ENCODE results near the gene PDZD4.

Gene PDZD4

DNA sequence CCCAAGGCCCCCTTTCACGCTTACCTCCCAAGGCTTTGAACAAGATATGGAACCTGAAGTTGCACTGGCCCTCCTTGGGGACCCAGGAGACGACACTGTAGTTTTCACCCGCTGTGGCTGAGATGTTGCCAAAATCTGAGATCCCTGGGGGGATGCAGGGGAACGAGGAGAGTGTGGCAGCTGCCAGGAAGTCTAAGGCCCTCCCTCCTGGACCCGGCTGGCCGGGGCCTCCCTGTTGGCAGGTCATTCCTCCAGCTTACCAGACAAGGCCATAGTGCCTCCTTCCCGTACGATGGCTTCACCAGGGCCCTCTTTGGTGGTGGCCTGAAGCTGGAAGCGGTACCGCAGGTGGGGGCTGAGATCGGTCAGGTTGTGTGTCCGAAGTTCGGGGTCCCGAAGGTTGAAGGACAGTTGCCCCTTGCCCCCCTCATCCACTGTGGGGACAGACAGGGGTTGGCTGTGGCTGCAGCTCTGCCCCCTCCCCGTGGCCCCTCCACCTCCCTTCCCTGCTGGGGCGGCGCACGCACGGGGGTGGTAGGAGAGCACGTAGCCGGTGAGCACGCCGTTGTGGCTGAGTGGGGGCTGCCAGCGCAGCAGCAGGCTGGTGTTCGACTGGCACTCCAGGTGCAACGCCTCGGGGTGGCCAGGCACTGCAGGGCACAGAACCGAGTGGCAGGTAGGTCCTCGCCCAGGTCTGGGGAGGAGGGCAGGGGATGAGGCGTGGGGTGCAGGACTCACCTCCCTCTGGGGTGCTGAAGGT lies 34.4 kb upstream of the PDZD4 start:
- in situ Hi-C loops (cut with HindIII; ENCODE audit: low pct_unique_long_range_greater_than_20kb, low sequenced_read_pairs): no loop called here
- no peak for DNase-seq (ENCODE audit: low read depth in 1 of 2, low spot score in 1 of 2)
- no peak for TF ChIP-seq JUND (IDR thresholded peaks at IDR 0.05; ENCODE audit: low read depth)

- no peak for DNase-seq (ENCODE audit: low read depth in 1 of 2, low spot score in 1 of 2)
- in situ Hi-C loops (cut with HindIII; ENCODE audit: low pct_unique_long_range_greater_than_20kb, low sequenced_read_pairs): no loop called here
- TF ChIP-seq JUND (IDR thresholded peaks at IDR 0.05; ENCODE audit: low read depth): no peak
Measured at GRCh38 chrX:153864101-153864500, 33.8 kb upstream of the PDZD4 start.

GRCh38 chrX:153863251-153863991 lies 33.1 kb upstream of the PDZD4 start:
- in situ Hi-C loops (cut with HindIII; ENCODE audit: low pct_unique_long_range_greater_than_20kb, low sequenced_read_pairs): no loop called here
- TF ChIP-seq JUND (IDR thresholded peaks at IDR 0.05; ENCODE audit: low read depth): no peak
- no peak for DNase-seq (ENCODE audit: low read depth in 1 of 2, low spot score in 1 of 2)

GRCh38 chrX:153862369-153863250 lies 32.3 kb upstream of the PDZD4 start:
- DNase-seq (ENCODE audit: low read depth in 1 of 2, low spot score in 1 of 2): no peak
- in situ Hi-C loops (cut with HindIII; ENCODE audit: low pct_unique_long_range_greater_than_20kb, low sequenced_read_pairs): no loop called here
- TF ChIP-seq JUND (IDR thresholded peaks at IDR 0.05; ENCODE audit: low read depth): no peak

DNA sequence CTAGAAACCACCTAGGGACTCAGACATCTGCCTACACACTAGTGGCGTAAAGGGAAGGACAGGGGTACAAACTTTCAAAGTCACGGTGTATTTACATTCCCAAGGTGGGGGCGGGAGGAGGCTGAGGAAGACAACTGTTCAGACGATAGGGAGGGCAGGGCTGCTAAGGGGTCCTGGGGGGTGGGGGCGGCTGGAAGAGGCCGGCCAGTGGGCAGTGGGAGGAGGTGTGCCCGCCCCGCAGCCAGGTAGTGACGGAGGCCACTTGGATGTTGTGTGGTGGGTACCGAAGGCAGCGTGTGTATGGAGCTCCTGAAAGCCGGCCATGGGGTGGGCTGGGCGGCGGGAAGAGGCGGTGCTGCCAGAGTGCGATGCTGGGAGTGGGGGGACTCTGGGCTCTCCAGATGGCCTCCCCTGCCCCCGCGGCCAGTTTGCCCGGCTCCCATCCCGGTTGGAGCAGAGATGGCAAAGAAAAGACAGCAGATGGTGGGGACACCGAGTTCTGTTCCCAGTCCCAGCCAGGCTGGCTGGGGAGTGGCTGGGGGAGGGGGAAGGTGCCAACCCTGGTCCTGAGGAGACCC lies 31.5 kb upstream of the PDZD4 start:
- no peak for TF ChIP-seq JUND (IDR thresholded peaks at IDR 0.05; ENCODE audit: low read depth)
- in situ Hi-C loops (cut with HindIII; ENCODE audit: low pct_unique_long_range_greater_than_20kb, low sequenced_read_pairs): no loop called here
- no peak for DNase-seq (ENCODE audit: low read depth in 1 of 2, low spot score in 1 of 2)

DNA sequence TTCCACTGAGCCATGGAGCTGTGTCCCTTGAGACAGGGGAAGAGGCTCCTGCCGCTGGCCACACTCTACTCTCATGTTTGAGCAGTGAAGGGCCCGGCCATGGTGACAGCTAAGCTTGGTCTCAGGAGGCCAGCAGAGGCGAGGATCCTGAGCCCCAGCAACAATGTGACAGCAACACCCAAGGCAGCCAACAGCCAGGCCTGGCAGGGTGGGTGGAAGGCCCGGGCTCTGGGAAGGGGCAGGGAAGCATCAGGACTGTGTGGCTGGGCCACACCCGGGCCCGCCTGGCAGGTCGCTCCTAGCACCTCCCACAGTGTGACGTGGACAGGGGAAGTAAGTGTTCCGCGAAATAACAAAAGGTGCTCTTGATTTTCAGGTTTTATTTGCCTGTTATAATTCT lies 30.8 kb upstream of the PDZD4 start:
- no peak for TF ChIP-seq JUND (IDR thresholded peaks at IDR 0.05; ENCODE audit: low read depth)
- DNase-seq (ENCODE audit: low read depth in 1 of 2, low spot score in 1 of 2): no peak
- in situ Hi-C loops (cut with HindIII; ENCODE audit: low pct_unique_long_range_greater_than_20kb, low sequenced_read_pairs): no loop called here

GRCh38 chrX:153857348-153857903 lies 27.1 kb upstream of the PDZD4 start:
- in situ Hi-C loops (cut with HindIII; ENCODE audit: low pct_unique_long_range_greater_than_20kb, low sequenced_read_pairs): no loop called here
- TF ChIP-seq JUND (IDR thresholded peaks at IDR 0.05; ENCODE audit: low read depth): no peak
- no peak for DNase-seq (ENCODE audit: low read depth in 1 of 2, low spot score in 1 of 2)

DNA sequence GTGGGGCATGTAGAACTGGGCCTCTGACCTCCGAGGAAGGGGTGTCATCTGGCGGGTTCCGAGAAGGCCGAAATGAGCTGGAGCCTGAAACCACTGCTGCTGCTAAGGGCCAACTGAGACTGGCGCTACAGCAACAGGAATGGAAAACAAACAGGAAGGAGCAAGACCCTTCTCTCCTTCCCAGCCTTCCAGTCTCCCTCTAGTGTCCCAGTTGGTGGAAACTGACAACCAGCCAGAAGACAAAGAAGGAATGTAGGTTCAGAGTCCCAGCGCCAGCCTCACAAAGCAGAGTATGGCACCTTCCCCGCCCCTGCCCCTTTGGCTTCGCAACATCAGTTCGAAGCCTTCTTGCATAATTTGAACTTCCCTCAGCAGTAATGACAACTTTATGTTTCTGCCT lies 24.4 kb upstream of the PDZD4 start:
- in situ Hi-C loops (cut with HindIII; ENCODE audit: low pct_unique_long_range_greater_than_20kb, low sequenced_read_pairs): no loop called here
- no peak for TF ChIP-seq JUND (IDR thresholded peaks at IDR 0.05; ENCODE audit: low read depth)
- no peak for DNase-seq (ENCODE audit: low read depth in 1 of 2, low spot score in 1 of 2)

- no peak for TF ChIP-seq JUND (IDR thresholded peaks at IDR 0.05; ENCODE audit: low read depth)
- DNase-seq (ENCODE audit: low read depth in 1 of 2, low spot score in 1 of 2): no peak
Measured at GRCh38 chrX:153853902-153854267, 23.5 kb upstream of the PDZD4 start.

DNA sequence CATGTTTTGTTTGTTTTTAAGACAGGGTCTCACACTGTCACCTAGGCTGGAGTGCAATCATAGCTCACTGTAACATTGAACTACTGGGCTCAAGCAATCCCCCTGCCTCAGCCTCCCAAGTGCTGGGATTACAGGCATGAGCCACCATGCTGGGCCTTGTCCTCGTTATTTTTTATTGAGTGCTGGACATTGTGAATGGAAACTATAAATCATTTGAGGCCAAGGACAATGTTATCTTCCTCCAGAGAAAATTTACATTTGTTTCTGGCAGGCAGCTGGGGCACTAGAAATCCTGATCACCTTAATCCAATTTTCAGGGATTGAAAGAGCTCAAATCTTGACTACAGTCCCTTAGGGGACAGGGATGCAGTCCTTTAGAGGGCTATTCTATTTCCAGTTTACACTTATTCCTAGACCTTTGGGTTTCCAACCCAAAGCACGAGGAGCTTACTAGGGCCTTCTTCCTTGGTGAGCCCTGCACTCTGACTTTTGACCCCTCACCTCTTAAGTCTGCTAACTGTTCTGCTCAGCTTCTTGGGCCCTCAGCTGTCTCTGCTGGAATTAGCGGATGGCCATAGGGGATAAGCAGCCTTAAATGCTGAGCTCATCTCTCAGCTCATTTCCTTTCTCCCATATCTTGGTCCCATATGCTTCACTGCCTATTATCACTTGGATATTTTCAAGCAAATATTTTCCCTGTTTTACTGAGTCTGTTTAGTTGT lies 23.0 kb upstream of the PDZD4 start:
- no peak for TF ChIP-seq JUND (IDR thresholded peaks at IDR 0.05; ENCODE audit: low read depth)
- in situ Hi-C loops (cut with HindIII; ENCODE audit: low pct_unique_long_range_greater_than_20kb, low sequenced_read_pairs): no loop called here
- DNase-seq (ENCODE audit: low read depth in 1 of 2, low spot score in 1 of 2): no peak

More at GRCh38 chrX:153853902-153854267, 23.5 kb upstream of the PDZD4 start:
- in situ Hi-C loops (cut with HindIII; ENCODE audit: low pct_unique_long_range_greater_than_20kb, low sequenced_read_pairs): no loop called here

DNA sequence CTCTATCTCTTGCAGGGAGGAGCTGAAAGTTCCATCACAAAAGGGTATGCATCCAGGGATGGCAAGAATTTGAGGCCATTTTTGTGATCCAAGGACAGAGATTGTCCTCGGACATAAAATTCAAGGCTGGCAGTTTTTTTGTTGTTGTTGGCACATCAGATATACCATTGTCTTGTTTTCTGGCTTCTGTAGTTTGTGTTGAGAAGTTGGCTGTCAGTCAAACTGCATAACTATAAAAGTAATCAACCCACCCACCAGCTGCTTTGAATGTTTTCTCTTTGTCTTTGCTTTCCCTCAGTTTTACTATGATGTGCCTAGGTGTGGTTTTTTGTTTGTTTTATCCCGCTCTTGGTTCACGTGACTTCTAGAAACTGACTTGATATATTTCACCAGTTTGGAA lies 21.6 kb upstream of the PDZD4 start:
- in situ Hi-C loops (cut with HindIII; ENCODE audit: low pct_unique_long_range_greater_than_20kb, low sequenced_read_pairs): no loop called here
- no peak for DNase-seq (ENCODE audit: low read depth in 1 of 2, low spot score in 1 of 2)
- TF ChIP-seq JUND (IDR thresholded peaks at IDR 0.05; ENCODE audit: low read depth): no peak

GRCh38 chrX:153848325-153848724 lies 18.0 kb upstream of the PDZD4 start:
- in situ Hi-C loops (cut with HindIII; ENCODE audit: low pct_unique_long_range_greater_than_20kb, low sequenced_read_pairs): no loop called here
- no peak for DNase-seq (ENCODE audit: low read depth in 1 of 2, low spot score in 1 of 2)
- TF ChIP-seq JUND (IDR thresholded peaks at IDR 0.05; ENCODE audit: low read depth): no peak

All from T47D (cell line).